ENCODE data around the gene ARHGAP26. TPM values are rescaled to one million over a fixed set of nuclear protein-coding genes. Genes with fewer than 3 reads are reported as not detected.

ARHGAP26 gene
- total RNA-seq, 1 experiment from 2014 or later, result 34.5 TPM

- CTCF ChIA-PET, result no interaction called here
- Histone ChIP-seq H3K4me2 (ENCODE audit: low read length) (no peak overlapping the region), H3K9me3 (ENCODE audit: control insufficient read depth in 1 of 2, insufficient read depth in 1 of 2, low read depth in 1 of 2, low read length in 2 of 2) (no peaks in the 10 kb centered on the region), H3K27ac (ENCODE audit: low read depth, low read length) (no peak overlapping the region), H2AFZ (ENCODE audit: low read depth, low read length, poor library complexity, severe bottlenecking) (no peak overlapping the region), H3K79me2 (ENCODE audit: insufficient read depth, low read length) (no peaks in the 10 kb centered on the region), H3K9me2 (ENCODE audit: insufficient read depth) (no peaks in the 10 kb centered on the region), H3K4me1 (ENCODE audit: control insufficient read depth in 1 of 2, insufficient read depth in 2 of 2, low read length in 2 of 2) (peaks cover 8 to 20% of the 10 kb centered on the region in 2 experiments), H3K9ac (ENCODE audit: low read length) (no peak overlapping the region), H4K20me1 (ENCODE audit: insufficient read depth) (no peaks in the 10 kb centered on the region), H3K36me3 (ENCODE audit: control insufficient read depth in 1 of 2, insufficient read depth in 2 of 2, low read length in 2 of 2) (no peaks in the 10 kb centered on the region), H3K4me3 (replicated peaks in 1 of 2; ENCODE audit: low read depth in 1 of 2, low read length in 2 of 2) (no peak overlapping the region), H3K27me3 (ENCODE audit: insufficient read depth, low read length) (no peaks in the 10 kb centered on the region)
- ATAC-seq (no peak), DNase-seq (ENCODE audit: low read depth, low spot score) (no peak)
- no TSS peak for BruUV-seq (replicated peaks)
- intact Hi-C loops (cut with micrococcal nuclease), result no loop called here
- TF ChIP-seq REST (IDR thresholded peaks at IDR 0.05; ENCODE audit: low read depth) (no peak), RAD21 (IDR thresholded peaks at IDR 0.05; ENCODE audit: low read depth) (no peak), POLR2A (IDR thresholded peaks at IDR 0.05; ENCODE audit: borderline replicate concordance, extremely low read depth, insufficient read depth, insufficient read length) (no peak), SP1 (IDR thresholded peaks at IDR 0.05; ENCODE audit: low read depth) (no peak), YY1 (IDR thresholded peaks at IDR 0.05; ENCODE audit: extremely low read depth, insufficient replicate concordance, low read depth, low read length) (no peak), CEBPB (IDR thresholded peaks at IDR 0.05; ENCODE audit: low read depth) (no peak), JUND (IDR thresholded peaks at IDR 0.05) (no peak), ZFX (IDR thresholded peaks at IDR 0.05) (no peak), TCF7L2 (IDR thresholded peaks at IDR 0.05; ENCODE audit: borderline replicate concordance, extremely low read depth, insufficient read depth, insufficient read length) (no peak), ZBTB33 (IDR thresholded peaks at IDR 0.05; ENCODE audit: extremely low read depth, insufficient replicate concordance, low read length) (no peak), CTCF (IDR thresholded peaks at IDR 0.05 in 2 of 3, conservative IDR thresholded peaks at IDR 0.05 in 1 of 3; ENCODE audit: borderline replicate concordance in 1 of 3, insufficient read depth in 1 of 3, low read depth in 2 of 3, low read length in 2 of 3) (no peak)
- POLR2A ChIA-PET, result no interaction called here
- RAD21 ChIA-PET (ENCODE audit: low non-redundant PET in 1 of 2, low total read pairs in 2 of 2, uncharacterized antibody in 2 of 2, unreplicated experiment in 2 of 2), result no interaction called here
Observed at GRCh38 chr5:143251946-143252345, 481.8 kb downstream of the ARHGAP26 start.
